Measurements from ENCODE around the gene INHBC. TPM values are rescaled to one million over a fixed set of nuclear protein-coding genes. Genes with fewer than 3 reads are reported as not detected.

INHBC gene, protein sequence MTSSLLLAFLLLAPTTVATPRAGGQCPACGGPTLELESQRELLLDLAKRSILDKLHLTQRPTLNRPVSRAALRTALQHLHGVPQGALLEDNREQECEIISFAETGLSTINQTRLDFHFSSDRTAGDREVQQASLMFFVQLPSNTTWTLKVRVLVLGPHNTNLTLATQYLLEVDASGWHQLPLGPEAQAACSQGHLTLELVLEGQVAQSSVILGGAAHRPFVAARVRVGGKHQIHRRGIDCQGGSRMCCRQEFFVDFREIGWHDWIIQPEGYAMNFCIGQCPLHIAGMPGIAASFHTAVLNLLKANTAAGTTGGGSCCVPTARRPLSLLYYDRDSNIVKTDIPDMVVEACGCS
- total RNA-seq (0.21 TPM in 1 of 2 replicates, not detected in the other), polyA plus RNA-seq (0.11 TPM in 1 of 2 replicates, not detected in the other)

DNA sequence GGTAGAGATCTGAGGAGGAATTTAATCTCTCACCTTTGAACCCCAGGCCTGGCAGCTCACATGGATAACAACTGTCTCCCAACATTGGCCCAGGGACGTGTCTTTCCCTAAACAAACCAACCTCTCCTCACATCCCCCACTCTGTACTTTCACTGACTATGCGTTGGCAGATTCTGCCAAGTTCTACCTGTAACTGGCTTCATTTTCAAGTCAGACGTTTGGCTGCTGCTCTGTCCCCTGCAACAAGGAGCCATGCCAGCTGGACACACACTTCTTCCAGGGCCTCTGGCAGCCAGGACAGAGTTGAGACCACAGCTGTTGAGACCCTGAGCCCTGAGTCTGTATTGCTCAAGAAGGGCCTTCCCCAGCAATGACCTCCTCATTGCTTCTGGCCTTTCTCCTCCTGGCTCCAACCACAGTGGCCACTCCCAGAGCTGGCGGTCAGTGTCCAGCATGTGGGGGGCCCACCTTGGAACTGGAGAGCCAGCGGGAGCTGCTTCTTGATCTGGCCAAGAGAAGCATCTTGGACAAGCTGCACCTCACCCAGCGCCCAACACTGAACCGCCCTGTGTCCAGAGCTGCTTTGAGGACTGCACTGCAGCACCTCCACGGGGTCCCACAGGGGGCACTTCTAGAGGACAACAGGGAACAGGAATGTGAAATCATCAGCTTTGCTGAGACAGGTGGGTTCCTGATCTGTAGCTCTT lies at the start of gene INHBC:
INHBC (plus strand) TSS at position 268 of the 707 bp plus-strand sequence; CDS start at position 371, 103 bp downstream.
- TF ChIP-seq, protein P1, sequence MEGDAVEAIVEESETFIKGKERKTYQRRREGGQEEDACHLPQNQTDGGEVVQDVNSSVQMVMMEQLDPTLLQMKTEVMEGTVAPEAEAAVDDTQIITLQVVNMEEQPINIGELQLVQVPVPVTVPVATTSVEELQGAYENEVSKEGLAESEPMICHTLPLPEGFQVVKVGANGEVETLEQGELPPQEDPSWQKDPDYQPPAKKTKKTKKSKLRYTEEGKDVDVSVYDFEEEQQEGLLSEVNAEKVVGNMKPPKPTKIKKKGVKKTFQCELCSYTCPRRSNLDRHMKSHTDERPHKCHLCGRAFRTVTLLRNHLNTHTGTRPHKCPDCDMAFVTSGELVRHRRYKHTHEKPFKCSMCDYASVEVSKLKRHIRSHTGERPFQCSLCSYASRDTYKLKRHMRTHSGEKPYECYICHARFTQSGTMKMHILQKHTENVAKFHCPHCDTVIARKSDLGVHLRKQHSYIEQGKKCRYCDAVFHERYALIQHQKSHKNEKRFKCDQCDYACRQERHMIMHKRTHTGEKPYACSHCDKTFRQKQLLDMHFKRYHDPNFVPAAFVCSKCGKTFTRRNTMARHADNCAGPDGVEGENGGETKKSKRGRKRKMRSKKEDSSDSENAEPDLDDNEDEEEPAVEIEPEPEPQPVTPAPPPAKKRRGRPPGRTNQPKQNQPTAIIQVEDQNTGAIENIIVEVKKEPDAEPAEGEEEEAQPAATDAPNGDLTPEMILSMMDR (IDR thresholded peaks at IDR 0.05; ENCODE audit: low read depth, low read length): no peak
- Histone ChIP-seq H3K27ac (no peak within 1 kb of the TSS), H3K9me3 (ENCODE audit: low read depth) (no peaks in the 10 kb centered on the region), H3K4me3 (no peak within 1 kb of the TSS), H3K4me1 (ENCODE audit: low read depth) (peaks cover 10% of the 10 kb centered on the region), H3K27me3 (no peaks in the 10 kb centered on the region), H3K36me3 (no peaks in the 10 kb centered on the region)
- DNase-seq (ENCODE audit: low read depth in 1 of 2, low spot score in 1 of 2): no peak

DNA sequence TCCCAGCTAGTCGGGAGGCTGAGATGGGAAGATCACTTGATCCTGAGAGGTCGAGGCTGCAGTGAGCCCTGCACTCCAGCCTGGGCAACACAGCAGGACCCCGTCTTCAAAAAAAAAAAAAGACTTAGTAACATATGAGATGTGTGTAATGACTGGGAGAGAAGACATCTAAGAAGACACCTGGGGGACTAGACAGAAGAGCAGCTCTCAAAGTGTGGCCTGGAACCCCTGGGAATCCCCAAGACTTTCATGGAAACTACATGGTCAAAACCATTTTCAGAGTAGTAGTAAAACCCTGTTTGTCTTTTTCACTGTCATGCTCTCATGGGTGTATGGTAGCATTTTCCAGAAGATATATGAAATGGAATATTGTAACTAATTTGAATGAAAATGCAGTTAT lies 49.0 kb upstream of the INHBC start:
- DNase-seq (ENCODE audit: low read depth in 1 of 2, low spot score in 1 of 2): no peak
- Histone ChIP-seq H3K27me3 (no peaks in the 10 kb centered on the region), H3K4me1 (ENCODE audit: low read depth) (peaks cover 17% of the 10 kb centered on the region)

DNA sequence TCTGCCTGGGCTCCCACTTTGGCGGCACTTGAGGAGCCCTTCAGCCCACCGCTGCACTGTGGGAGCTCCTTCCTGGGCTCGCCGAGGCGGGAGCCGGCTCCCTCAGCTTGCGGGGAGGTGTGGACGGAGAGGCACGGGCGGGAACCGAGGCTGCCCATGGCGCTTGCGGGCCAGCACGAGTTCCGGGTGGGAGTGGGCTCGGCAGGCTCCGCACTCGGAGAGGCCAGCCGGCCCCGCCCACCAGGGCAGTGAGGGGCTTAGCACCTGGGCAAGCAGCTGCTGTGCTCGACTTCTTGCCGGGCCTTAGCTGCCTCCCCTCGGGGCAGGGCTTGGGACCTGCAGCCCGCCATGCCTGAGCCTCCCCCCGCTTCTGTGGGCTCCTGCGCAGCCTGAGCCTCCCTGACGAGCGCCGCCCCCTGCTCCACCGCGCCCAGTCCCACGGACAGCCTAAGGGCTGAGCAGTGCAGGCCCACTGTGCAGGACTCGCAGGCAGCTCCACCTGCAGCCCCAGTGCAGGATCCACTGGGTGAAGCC lies 48.3 kb upstream of the INHBC start:
- H3K36me3 ChIP-seq: no peaks in the 10 kb centered on the region
- peaks cover 17% of the 10 kb centered on the region for H3K4me1 ChIP-seq (ENCODE audit: low read depth)
- no peaks in the 10 kb centered on the region for H3K27me3 ChIP-seq
- no peak overlapping the region for H3K4me3 ChIP-seq
- no peak overlapping the region for H3K27ac ChIP-seq
- no peaks in the 10 kb centered on the region for H3K9me3 ChIP-seq (ENCODE audit: low read depth)
- DNase-seq (ENCODE audit: low read depth in 1 of 2, low spot score in 1 of 2): no peak
- TF ChIP-seq, protein P1 (IDR thresholded peaks at IDR 0.05; ENCODE audit: low read depth, low read length): no peak

More for the DNA sequence above, 49.0 kb upstream of the INHBC start:
- Histone ChIP-seq H3K4me3 (no peak overlapping the region), H3K27ac (no peak overlapping the region), H3K9me3 (ENCODE audit: low read depth) (no peaks in the 10 kb centered on the region), H3K36me3 (no peaks in the 10 kb centered on the region)
- TF ChIP-seq, protein P1 (IDR thresholded peaks at IDR 0.05; ENCODE audit: low read depth, low read length): no peak

DNA sequence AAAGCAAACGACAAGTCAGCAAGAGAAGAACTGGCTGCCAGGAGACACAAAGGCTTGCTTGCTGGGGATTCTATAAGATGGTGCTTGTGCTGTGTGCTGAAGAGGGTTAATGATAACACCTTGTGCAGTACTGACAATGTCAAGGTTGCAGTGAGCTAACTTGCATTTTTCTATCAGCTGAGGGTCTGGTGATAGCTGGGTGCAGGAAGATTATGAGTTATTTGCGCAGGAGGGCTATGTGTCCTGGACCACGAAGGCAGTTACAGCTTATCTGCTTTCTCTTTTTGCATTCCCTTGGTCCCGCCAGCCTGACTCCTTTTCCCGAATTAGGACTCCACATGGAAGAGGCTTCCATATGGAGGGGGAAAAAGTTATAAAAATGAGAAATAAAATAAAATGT lies 46.2 kb upstream of the INHBC start:
- H3K27ac ChIP-seq: peak overlapping the region; percentile 28
- H3K4me1 ChIP-seq (ENCODE audit: low read depth): peaks cover 17% of the 10 kb centered on the region
- no peaks in the 10 kb centered on the region for H3K9me3 ChIP-seq (ENCODE audit: low read depth)
- H3K36me3 ChIP-seq: no peaks in the 10 kb centered on the region
- no peak overlapping the region for H3K4me3 ChIP-seq
- no peak for DNase-seq (ENCODE audit: low read depth in 1 of 2, low spot score in 1 of 2)
- H3K27me3 ChIP-seq: no peaks in the 10 kb centered on the region
- TF ChIP-seq, protein P1 (IDR thresholded peaks at IDR 0.05; ENCODE audit: low read depth, low read length): no peak

DNA sequence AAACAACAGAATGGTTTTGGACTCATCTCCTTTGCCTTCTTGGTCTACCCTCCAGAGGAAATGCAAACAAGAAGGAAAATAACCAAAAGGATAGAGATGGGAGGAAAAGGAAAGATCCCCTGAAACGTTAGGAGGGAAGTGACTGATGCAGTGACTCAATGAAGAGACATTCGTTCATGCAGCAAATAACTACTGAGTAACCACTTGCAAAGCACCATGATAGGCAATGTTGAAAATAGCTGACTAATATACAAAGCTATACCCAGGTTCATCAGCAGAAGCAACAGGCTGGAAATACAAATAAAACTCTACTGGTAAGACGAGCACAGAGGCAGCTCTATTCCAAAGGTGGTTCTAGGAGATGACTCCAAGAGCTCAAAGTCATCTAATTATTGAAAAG lies 45.6 kb upstream of the INHBC start:
- DNase-seq (ENCODE audit: low read depth in 1 of 2, low spot score in 1 of 2): peak in 1 of 2 donors; percentile 65

More for the DNA sequence above, 45.6 kb upstream of the INHBC start:
- Histone ChIP-seq H3K36me3 (no peaks in the 10 kb centered on the region), H3K4me3 (no peak overlapping the region), H3K27ac (no peak overlapping the region), H3K27me3 (no peaks in the 10 kb centered on the region), H3K4me1 (ENCODE audit: low read depth) (peaks cover 17% of the 10 kb centered on the region), H3K9me3 (ENCODE audit: low read depth) (no peaks in the 10 kb centered on the region)
- TF ChIP-seq, protein P1 (IDR thresholded peaks at IDR 0.05; ENCODE audit: low read depth, low read length): no peak
